ENCODE results near the gene ADAMTS2. TPM values are rescaled to one million over a fixed set of nuclear protein-coding genes. Genes with fewer than 3 reads are reported as not detected.

The ADAMTS2 gene
- total and polyA plus RNA-seq, 7 experiments from 2014 or later, result not detected

DNA sequence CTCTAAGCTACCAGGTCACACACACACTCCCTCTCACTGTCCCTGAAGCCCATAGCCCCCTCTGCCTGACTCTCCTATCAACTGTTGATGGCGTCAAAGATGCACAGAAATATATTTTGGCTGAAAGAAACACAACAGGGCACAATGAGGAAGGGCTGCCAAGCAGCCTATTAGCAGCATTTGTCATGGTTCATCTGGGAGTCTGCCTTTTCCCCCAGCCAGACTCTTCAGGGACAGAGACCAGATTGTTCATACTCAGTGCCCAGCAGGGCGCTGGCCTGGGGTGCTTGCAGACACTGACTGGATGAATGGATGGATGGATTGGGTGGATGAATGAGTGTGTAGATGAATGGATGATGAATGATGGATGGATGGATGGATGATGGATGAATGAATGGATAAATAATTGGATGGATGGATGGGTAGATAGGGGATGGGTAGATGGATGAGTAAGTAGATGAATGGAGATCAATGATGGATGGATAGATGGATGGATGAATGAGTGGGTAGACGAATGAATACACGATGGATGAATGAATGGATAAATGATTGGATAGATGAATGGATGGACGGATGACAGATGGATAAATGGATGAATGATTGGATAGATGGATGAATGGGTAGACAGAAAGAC is 90.5 kb downstream of the ADAMTS2 start:
- Histone ChIP-seq H3K4me3 (ENCODE audit: low read length) (no peak overlapping the region), H3K27me3 (ENCODE audit: control insufficient read depth in 2 of 2, insufficient read depth in 2 of 2, low read length in 2 of 2) (no peaks in the 10 kb centered on the region), H3K27ac (ENCODE audit: low read depth, low read length) (no peak overlapping the region), H3K36me3 (ENCODE audit: control insufficient read depth in 2 of 3, insufficient read depth in 3 of 3, low read length in 3 of 3) (no peaks in the 10 kb centered on the region), H3K4me1 (ENCODE audit: control insufficient read depth in 2 of 2, insufficient read depth in 2 of 2, low read length in 2 of 2) (no peaks in the 10 kb centered on the region), H3K9me3 (ENCODE audit: control insufficient read depth in 2 of 3, low read length in 3 of 3) (no peaks in the 10 kb centered on the region)
- intact Hi-C loops (cut with micrococcal nuclease), result no loop called here
- Mint-ChIP-seq H3K4me1 (no peaks in the 10 kb centered on the region), H3K36me3 (no peaks in the 10 kb centered on the region), H3K4me3 (no peak overlapping the region), H3K9me3 (peaks cover 0 to 4% (median 0%) of the 10 kb centered on the region in 11 donors), H3K27me3 (peaks cover 0 to 12% (median 6%) of the 10 kb centered on the region in 5 donors), H3K27ac (no peak overlapping the region)
- CTCF ChIA-PET, result no interaction called here
- ATAC-seq, result no peak
- POLR2A ChIA-PET, result no interaction called here
- peak in 1 of 9 donors; percentile 7 for DNase-seq

- no peaks in the 10 kb centered on the region for H3K4me1 Mint-ChIP-seq
- peaks cover under 1 to 12% (median 6%) of the 10 kb centered on the region in 5 donors for H3K27me3 Mint-ChIP-seq
- Histone ChIP-seq H3K27me3 (ENCODE audit: control insufficient read depth in 2 of 2, insufficient read depth in 2 of 2, low read length in 2 of 2) (no peaks in the 10 kb centered on the region), H3K9me3 (ENCODE audit: control insufficient read depth in 2 of 3, low read length in 3 of 3) (no peaks in the 10 kb centered on the region), H3K36me3 (ENCODE audit: control insufficient read depth in 2 of 3, insufficient read depth in 3 of 3, low read length in 3 of 3) (no peaks in the 10 kb centered on the region), H3K4me1 (ENCODE audit: control insufficient read depth in 2 of 2, insufficient read depth in 2 of 2, low read length in 2 of 2) (no peaks in the 10 kb centered on the region), H3K4me3 (ENCODE audit: low read length) (no peak overlapping the region), H3K27ac (ENCODE audit: low read depth, low read length) (no peak overlapping the region)
- intact Hi-C loops (cut with micrococcal nuclease), result no loop called here
- ATAC-seq (no peak), DNase-seq (peak in 1 of 9 donors; percentile 8)
- H3K36me3 Mint-ChIP-seq, result no peaks in the 10 kb centered on the region
- ChIA-PET CTCF (no interaction called here), POLR2A (no interaction called here)
- H3K9me3 Mint-ChIP-seq, result peaks cover 0 to 4% (median 0%) of the 10 kb centered on the region in 11 donors
- H3K4me3 Mint-ChIP-seq, result no peak overlapping the region
- H3K27ac Mint-ChIP-seq, result no peak overlapping the region
Measured at GRCh38 chr5:179253730-179254129, 91.5 kb downstream of the ADAMTS2 start.

DNA sequence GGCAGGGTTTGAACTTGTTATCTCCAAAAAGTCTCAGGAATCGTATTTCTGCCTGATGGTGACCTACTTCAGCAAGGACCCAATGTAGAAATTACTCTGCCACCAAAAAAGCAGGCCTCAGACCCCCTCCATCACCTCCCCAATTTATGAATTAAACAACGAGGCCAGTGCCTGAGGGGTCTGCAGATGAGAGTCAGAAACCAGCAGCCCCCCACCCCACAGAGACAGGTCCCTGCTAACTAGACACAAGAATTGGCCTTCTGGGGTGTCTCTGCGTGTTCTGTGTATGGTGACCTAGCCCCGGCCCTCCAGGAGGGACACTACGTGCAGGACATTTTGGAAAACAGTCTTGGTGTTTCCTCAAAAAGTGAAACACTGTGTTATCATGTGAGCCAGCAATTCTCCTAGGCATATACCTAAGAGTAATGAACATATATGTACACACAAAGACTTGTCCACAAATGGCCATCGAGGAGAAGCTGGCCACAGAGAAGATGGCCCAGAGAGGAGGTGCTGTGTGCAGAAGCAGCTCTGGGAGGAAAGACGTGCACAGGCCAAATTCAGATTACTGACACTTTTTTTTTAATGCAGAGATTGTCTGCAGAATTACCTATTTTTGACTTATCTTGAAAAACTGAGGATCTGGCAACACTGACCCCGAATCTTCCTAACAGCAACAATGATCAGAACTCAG is 93.8 kb downstream of the ADAMTS2 start:
- Mint-ChIP-seq H3K27me3 (peaks cover 2 to 19% (median 7%) of the 10 kb centered on the region in 5 donors), H3K27ac (no peak overlapping the region), H3K4me1 (no peaks in the 10 kb centered on the region), H3K36me3 (peaks cover 0 to 9% (median 0%) of the 10 kb centered on the region in 5 donors), H3K4me3 (no peak overlapping the region), H3K9me3 (peaks cover 0 to 15% (median 11%) of the 10 kb centered on the region in 11 donors)
- Histone ChIP-seq H3K27ac (ENCODE audit: low read depth, low read length) (no peak overlapping the region), H3K36me3 (ENCODE audit: control insufficient read depth in 2 of 3, insufficient read depth in 3 of 3, low read length in 3 of 3) (no peaks in the 10 kb centered on the region), H3K27me3 (ENCODE audit: control insufficient read depth in 2 of 2, insufficient read depth in 2 of 2, low read length in 2 of 2) (no peaks in the 10 kb centered on the region), H3K4me1 (ENCODE audit: control insufficient read depth in 2 of 2, insufficient read depth in 2 of 2, low read length in 2 of 2) (no peaks in the 10 kb centered on the region), H3K9me3 (ENCODE audit: control insufficient read depth in 2 of 3, low read length in 3 of 3) (no peaks in the 10 kb centered on the region), H3K4me3 (ENCODE audit: low read length) (no peak overlapping the region)
- ATAC-seq (no peak), DNase-seq (peak in 1 of 9 donors; percentile 19)
- ChIA-PET CTCF (interaction anchor here (0.6 kb wide), 1 partner anchor 38 kb away, joined by 4 read pairs; no protein-coding TSS in a partner anchor), POLR2A (interaction anchor here (0.6 kb wide), 1 partner anchor 547 kb away, joined by 3 read pairs; no protein-coding TSS in a partner anchor)
- intact Hi-C loops (cut with micrococcal nuclease), result no loop called here

GRCh38 chr5:179250561-179251225 is 94.6 kb downstream of the ADAMTS2 start:
- ChIA-PET POLR2A (no interaction called here), CTCF (no interaction called here)
- Histone ChIP-seq H3K4me1 (ENCODE audit: control insufficient read depth in 2 of 2, insufficient read depth in 2 of 2, low read length in 2 of 2) (no peaks in the 10 kb centered on the region), H3K36me3 (ENCODE audit: control insufficient read depth in 2 of 3, insufficient read depth in 3 of 3, low read length in 3 of 3) (no peaks in the 10 kb centered on the region), H3K27ac (ENCODE audit: low read depth, low read length) (no peak overlapping the region), H3K9me3 (ENCODE audit: control insufficient read depth in 2 of 3, low read length in 3 of 3) (no peaks in the 10 kb centered on the region), H3K4me3 (ENCODE audit: low read length) (no peak overlapping the region), H3K27me3 (ENCODE audit: control insufficient read depth in 2 of 2, insufficient read depth in 2 of 2, low read length in 2 of 2) (no peaks in the 10 kb centered on the region)
- ATAC-seq (no peak), DNase-seq (peak in 1 of 9 donors; percentile 11)
- Mint-ChIP-seq H3K4me1 (no peaks in the 10 kb centered on the region), H3K9me3 (peaks cover 0 to 22% (median 13%) of the 10 kb centered on the region in 11 donors), H3K27me3 (peaks cover 2 to 19% (median 10%) of the 10 kb centered on the region in 5 donors), H3K27ac (no peak overlapping the region), H3K36me3 (peaks cover 0 to 9% (median 0%) of the 10 kb centered on the region in 5 donors), H3K4me3 (no peak overlapping the region)
- intact Hi-C loops (cut with micrococcal nuclease), result no loop called here

GRCh38 chr5:179246227-179246626 is 99.0 kb downstream of the ADAMTS2 start:
- CTCF ChIA-PET, result no interaction called here
- intact Hi-C loops (cut with micrococcal nuclease), result no loop called here

DNA sequence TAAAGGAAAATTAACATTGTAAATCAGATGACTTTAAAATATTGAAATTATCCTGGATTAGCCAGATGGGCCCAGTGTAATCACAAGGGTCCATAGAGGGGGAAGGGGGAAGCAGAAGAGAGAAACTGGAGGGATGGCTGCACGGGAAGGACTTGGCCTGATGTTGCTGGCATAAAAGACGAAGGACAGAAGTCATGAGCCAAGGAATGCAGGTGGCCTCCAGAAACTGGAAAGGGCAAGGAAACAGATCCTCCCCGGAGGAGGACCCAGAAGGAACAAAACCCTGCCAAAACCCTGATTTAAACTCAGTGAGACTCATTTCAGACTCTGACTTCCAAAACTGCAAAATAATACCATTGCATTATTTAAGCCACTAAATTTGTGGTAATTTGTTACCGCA is 100.2 kb downstream of the ADAMTS2 start:
- peaks cover 0 to 15% (median 4%) of the 10 kb centered on the region in 5 donors for H3K36me3 Mint-ChIP-seq
- CTCF ChIA-PET, result no interaction called here

More at GRCh38 chr5:179246227-179246626, 99.0 kb downstream of the ADAMTS2 start:
- Histone ChIP-seq H3K27ac (ENCODE audit: low read depth, low read length) (no peak overlapping the region), H3K4me1 (ENCODE audit: control insufficient read depth in 2 of 2, insufficient read depth in 2 of 2, low read length in 2 of 2) (no peaks in the 10 kb centered on the region), H3K9me3 (ENCODE audit: control insufficient read depth in 2 of 3, low read length in 3 of 3) (no peaks in the 10 kb centered on the region), H3K27me3 (ENCODE audit: control insufficient read depth in 2 of 2, insufficient read depth in 2 of 2, low read length in 2 of 2) (no peaks in the 10 kb centered on the region), H3K36me3 (ENCODE audit: control insufficient read depth in 2 of 3, insufficient read depth in 3 of 3, low read length in 3 of 3) (no peaks in the 10 kb centered on the region), H3K4me3 (ENCODE audit: low read length) (no peak overlapping the region)
- POLR2A ChIA-PET, result no interaction called here
- DNase-seq, result no peak
- Mint-ChIP-seq H3K36me3 (peaks cover 0 to 15% (median 0%) of the 10 kb centered on the region in 5 donors), H3K27me3 (peaks cover 2 to 27% (median 7%) of the 10 kb centered on the region in 5 donors), H3K27ac (no peak overlapping the region), H3K9me3 (peaks cover 0 to 45% (median 14%) of the 10 kb centered on the region in 11 donors), H3K4me1 (no peaks in the 10 kb centered on the region), H3K4me3 (no peak overlapping the region)
- no peak for ATAC-seq

More for the DNA sequence above, 100.2 kb downstream of the ADAMTS2 start:
- Histone ChIP-seq H3K9me3 (ENCODE audit: control insufficient read depth in 2 of 3, low read length in 3 of 3) (no peaks in the 10 kb centered on the region), H3K4me3 (ENCODE audit: low read length) (no peak overlapping the region), H3K36me3 (ENCODE audit: control insufficient read depth in 2 of 3, insufficient read depth in 3 of 3, low read length in 3 of 3) (no peaks in the 10 kb centered on the region), H3K4me1 (ENCODE audit: control insufficient read depth in 2 of 2, insufficient read depth in 2 of 2, low read length in 2 of 2) (no peaks in the 10 kb centered on the region), H3K27me3 (ENCODE audit: control insufficient read depth in 2 of 2, insufficient read depth in 2 of 2, low read length in 2 of 2) (no peaks in the 10 kb centered on the region), H3K27ac (ENCODE audit: low read depth, low read length) (no peak overlapping the region)
- no peaks in the 10 kb centered on the region for H3K4me1 Mint-ChIP-seq
- H3K4me3 Mint-ChIP-seq, result no peak overlapping the region
- intact Hi-C loops (cut with micrococcal nuclease), result no loop called here
- no peak for ATAC-seq
- H3K9me3 Mint-ChIP-seq, result peaks cover 2 to 45% (median 14%) of the 10 kb centered on the region in 11 donors
- H3K27ac Mint-ChIP-seq, result no peak overlapping the region
- peaks cover 2 to 38% (median 14%) of the 10 kb centered on the region in 5 donors for H3K27me3 Mint-ChIP-seq
- no peak for DNase-seq
- POLR2A ChIA-PET, result no interaction called here

All from naive thymus-derived CD4-positive, alpha-beta T cell (primary cell).